H1 (cell line): Measurements from ENCODE around the gene VIPR1. TPM values are rescaled to one million over a fixed set of nuclear protein-coding genes. Genes with fewer than 3 reads are reported as not detected.

Source experiments
- CTCF ChIA-PET: fragments of 300-600 bp; sonication (Branson Sonifier 250); formaldehyde crosslinking; loops from one replicate; lab custom pipeline; 2021; ENCODE audit not compliant: partially characterized antibody; lab: Charles Lee
- POLR2A ChIA-PET: fragments of 300-600 bp; sonication (Branson Sonifier 250); formaldehyde crosslinking; loops from one replicate; lab custom pipeline; 2021; ENCODE audit warnings: inconsistent platforms; ENCODE audit not compliant: partially characterized antibody; lab: Charles Lee
- DNase-seq, 2 experiments: peaks; one replicate each; pipeline versions ENCODE4 v3.0.0 to v3.0.0-alpha.2; 2010 to 2022; ENCODE audit warnings: low spot score in 2 of 2, low read depth in 1 of 2, mixed read lengths in 1 of 2
- FAIRE-seq: peaks from 2 replicates; lab custom pipeline; 2011; peaks lifted over from hg19 to GRCh38; lab: Jason Lieb, UNC
- H2AFZ ChIP-seq: 2 replicates; pipeline ENCODE4 v1.8.1; 2012; ENCODE audit warnings: low read length, inconsistent platforms
- H2AK5ac ChIP-seq: 2 replicates; pipeline ENCODE4 v1.6.1; 2013; ENCODE audit warnings: low read depth, low read length
- H2BK120ac ChIP-seq: replicated peaks from 2 replicates; pipeline ENCODE3; 2013; ENCODE audit warnings: low read depth, low read length, inconsistent platforms
- H2BK12ac ChIP-seq: 2 replicates; pipeline ENCODE4 v1.6.1; 2013; ENCODE audit warnings: low read depth, low read length
- H2BK15ac ChIP-seq: 2 replicates; pipeline ENCODE4 v1.6.1; 2013; ENCODE audit warnings: low read length
- H2BK20ac ChIP-seq: 2 replicates; pipeline ENCODE4 v1.6.1; 2013; ENCODE audit warnings: low read length
- H2BK5ac ChIP-seq: 2 replicates; pipeline ENCODE4 v1.6.1; 2013; ENCODE audit warnings: low read depth, low read length
- H3K14ac ChIP-seq: 2 replicates; pipeline ENCODE4 v1.6.1; 2013; ENCODE audit warnings: inconsistent platforms; ENCODE audit not compliant: insufficient read length
- H3K18ac ChIP-seq: 2 replicates; pipeline ENCODE4 v1.6.1; 2013; ENCODE audit warnings: low read length; ENCODE audit errors: extremely low read depth
- H3K23ac ChIP-seq: 2 replicates; pipeline ENCODE4 v1.6.1; 2013; ENCODE audit warnings: inconsistent platforms; ENCODE audit not compliant: insufficient read length
- H3K23me2 ChIP-seq: 2 replicates; pipeline ENCODE4 v1.6.1; 2013; ENCODE audit warnings: low read depth, low read length
- H3K27ac ChIP-seq: 2 replicates; pipeline ENCODE4 v1.6.1; 2011; ENCODE audit warnings: low read depth, low read length, inconsistent platforms
- H3K27me3 ChIP-seq, 4 experiments: replicated peaks in 1 of 4; 1 replicate in 1 of 4; 2 replicates in 3 of 4; pipeline versions ENCODE4 v1.6.1 to v1.8.1; 2011 to 2013; ENCODE audit warnings: low read length in 3 of 4, mild to moderate bottlenecking in 3 of 4, inconsistent platforms in 2 of 4, mixed read lengths in 2 of 4, moderate library complexity in 1 of 4; ENCODE audit not compliant: control insufficient read depth in 3 of 4, insufficient read depth in 3 of 4; ENCODE audit errors: extremely low read depth in 1 of 4
- H3K36me3 ChIP-seq, 4 experiments: 2 replicates each; pipeline versions ENCODE4 v1.6.1 to v1.8.1; 2011 to 2013; ENCODE audit warnings: mild to moderate bottlenecking in 4 of 4, low read length in 3 of 4, moderate library complexity in 2 of 4, control low read depth in 1 of 4, inconsistent platforms in 1 of 4; ENCODE audit not compliant: insufficient read depth in 4 of 4, control insufficient read depth in 2 of 4
- H3K4ac ChIP-seq: replicated peaks from 2 replicates; pipeline ENCODE3; 2013; ENCODE audit warnings: low read length, low read depth, mixed read lengths, inconsistent platforms; ENCODE audit not compliant: insufficient read length
- H3K4me1 ChIP-seq, 4 experiments: replicated peaks in 1 of 4; 1 replicate in 1 of 4; 2 replicates in 3 of 4; pipeline versions ENCODE4 v1.6.1 to v1.8.1; 2011 to 2013; ENCODE audit warnings: low read length in 3 of 4, inconsistent platforms in 2 of 4, mixed read lengths in 1 of 4; ENCODE audit not compliant: insufficient read depth in 4 of 4, control insufficient read depth in 3 of 4
- H3K4me2 ChIP-seq, 2 experiments: 2 replicates each; pipeline versions ENCODE4 v1.6.1 to v1.8.1; 2011 to 2013; ENCODE audit warnings: low read depth in 2 of 2, low read length in 2 of 2, control low read depth in 1 of 2, inconsistent platforms in 1 of 2, mild to moderate bottlenecking in 1 of 2; ENCODE audit not compliant: insufficient read depth in 1 of 2
- H3K4me3 ChIP-seq, 4 experiments: fragments of 200-600, 300-600 bp in 1 of 4; sonication (generic), shearing (Covaris generic), sonication (Bioruptor Twin) in 1 of 4; 2 replicates each; pipeline versions ENCODE4 v1.5.1 to v1.8.1; 2011 to 2016; ENCODE audit warnings: low read length in 4 of 4, low read depth in 3 of 4, control low read depth in 2 of 4, inconsistent platforms in 2 of 4, mild to moderate bottlenecking in 2 of 4, mixed read lengths in 1 of 4, moderate library complexity in 1 of 4; ENCODE audit not compliant: insufficient read depth in 2 of 4; ENCODE audit errors: extremely low read depth in 1 of 4
- H3K56ac ChIP-seq: replicated peaks from 2 replicates; pipeline ENCODE3; 2013; ENCODE audit warnings: low read depth, mild to moderate bottlenecking, mixed read lengths, low read length, inconsistent platforms; ENCODE audit not compliant: insufficient read length
- H3K79me1 ChIP-seq: 2 replicates; pipeline ENCODE4 v1.6.1; 2013; ENCODE audit warnings: low read depth, low read length, control low read depth
- H3K79me2 ChIP-seq, 2 experiments: 2 replicates each; pipeline versions ENCODE4 v1.6.1 to v1.8.1; 2012 to 2013; ENCODE audit warnings: low read length in 2 of 2, mild to moderate bottlenecking in 2 of 2, inconsistent platforms in 1 of 2; ENCODE audit not compliant: insufficient read depth in 2 of 2, control insufficient read depth in 1 of 2
- H3K9ac ChIP-seq, 4 experiments: replicated peaks in 1 of 4; 1 replicate in 1 of 4; 2 replicates in 3 of 4; pipeline versions ENCODE4 v1.6.1 to v1.8.1; 2011 to 2013; ENCODE audit warnings: low read depth in 3 of 4, low read length in 3 of 4, control low read depth in 2 of 4, mild to moderate bottlenecking in 2 of 4, moderate library complexity in 2 of 4, inconsistent platforms in 1 of 4; ENCODE audit errors: extremely low read depth in 1 of 4
- H3K9me3 ChIP-seq, 2 experiments: 2 replicates each; pipeline versions ENCODE4 v1.6.1 to v1.8.1; 2012 to 2013; ENCODE audit warnings: mild to moderate bottlenecking in 2 of 2, moderate library complexity in 2 of 2, control low read depth in 1 of 2, inconsistent platforms in 1 of 2, low read depth in 1 of 2, low read length in 1 of 2, mixed read lengths in 1 of 2; ENCODE audit not compliant: insufficient read depth in 2 of 2
- H4K20me1 ChIP-seq, 2 experiments: replicated peaks in 1 of 2; 2 replicates each; pipeline versions ENCODE3 to v1.8.1; 2011 to 2013; ENCODE audit warnings: inconsistent platforms in 2 of 2, low read length in 2 of 2, mild to moderate bottlenecking in 1 of 2; ENCODE audit not compliant: insufficient read depth in 2 of 2, control insufficient read depth in 1 of 2
- H4K5ac ChIP-seq: 2 replicates; pipeline ENCODE4 v1.6.1; 2013; ENCODE audit warnings: low read length, low read depth, mixed read lengths, inconsistent platforms; ENCODE audit not compliant: insufficient read length
- H4K8ac ChIP-seq: 2 replicates; pipeline ENCODE4 v1.8.0; 2013; ENCODE audit warnings: mild to moderate bottlenecking, moderate library complexity, low read length, inconsistent platforms; ENCODE audit not compliant: insufficient read depth; ENCODE audit errors: extremely low read depth
- H4K91ac ChIP-seq: replicated peaks from 2 replicates; pipeline ENCODE3; 2013; ENCODE audit warnings: low read length, mixed read lengths, inconsistent platforms; ENCODE audit not compliant: insufficient read length
- BRCA1 ChIP-seq: IDR thresholded peaks from 2 replicates; pipeline ENCODE4 v1.6.1; 2012; ENCODE audit warnings: low read depth, low read length, improper control_type of control experiment
- HDAC6 ChIP-seq: IDR thresholded peaks from one replicate; pipeline ENCODE4 v1.7.1; 2012; ENCODE audit warnings: low read depth, mild to moderate bottlenecking, inconsistent platforms, low read length, moderate library complexity
- MAFK ChIP-seq: IDR thresholded peaks from 2 replicates; pipeline ENCODE4 v1.6.1; 2012; ENCODE audit warnings: low read depth, mild to moderate bottlenecking, improper control_type of control experiment, low read length
- SUZ12 ChIP-seq: fragments of 200-600 bp; sonication (generic); IDR thresholded peaks from 2 replicates; pipeline ENCODE4 v1.6.1; 2012; ENCODE audit warnings: mild to moderate bottlenecking, inconsistent platforms, low read length, moderate library complexity, mixed read lengths
- TAF1 ChIP-seq: IDR thresholded peaks from 2 replicates; pipeline ENCODE4 v1.6.1; 2011; ENCODE audit warnings: mild to moderate bottlenecking, low read depth, low read length
- TAF7 ChIP-seq: optimal IDR thresholded peaks from 2 replicates; pipeline ENCODE3; 2011; ENCODE audit warnings: low read depth, mild to moderate bottlenecking, inconsistent platforms, low read length, moderate library complexity, borderline replicate concordance
- WGBS, 2 experiments: shearing (Covaris generic) in 1 of 2; methylation state at CpG; one replicate each; pipeline versions ENCODE4 v1.1.6 to v1.1.7; 2013 to 2015; ENCODE audit warnings: low lambda C conversion rate in 2 of 2, mixed read lengths in 2 of 2, inconsistent platforms in 1 of 2, low coverage in 1 of 2, missing lambda C conversion rate in 1 of 2; ENCODE audit not compliant: insufficient replicate concordance in 2 of 2, insufficient coverage in 1 of 2, insufficient read length in 1 of 2; ENCODE audit errors: extremely low coverage in 1 of 2, missing lambda C conversion rate in 1 of 2; 5-methylcytosine and 5-hydroxymethylcytosine counted together
- polyA plus RNA-seq, 7 experiments: library from polyadenylated mRNA; depleted of rRNA in 3 of 7; stranded (reverse) in 5 of 7; unstranded in 2 of 7; fragments of >200 nt in 5 of 7; fragments of 200-250 nt in 2 of 7; gene quantifications; 1 replicate in 5 of 7; 2 replicates in 1 of 7; 4 replicates in 1 of 7; pipeline versions ENCODE4 v1.2.1 to v1.2.3, GENCODE V29; 2011 to 2013; ENCODE audit warnings: missing spikeins in 2 of 7, mixed read lengths in 2 of 7
- total RNA-seq: library from RNA; stranded (reverse); fragmentation: NEBNext Ultra II Directional; extraction: Animal tissue kit (Norgen Biotek cat#: 25700); gene quantifications from 2 replicates; pipeline ENCODE4 v1.2.1, GENCODE V29; 2021

VIPR1 gene
- total and polyA plus RNA-seq, 2 of the 8 experiments (the other 6 are each of a cell fraction or from before 2014, with no cell fraction given) = 7.8 to 10.1 TPM

DNA sequence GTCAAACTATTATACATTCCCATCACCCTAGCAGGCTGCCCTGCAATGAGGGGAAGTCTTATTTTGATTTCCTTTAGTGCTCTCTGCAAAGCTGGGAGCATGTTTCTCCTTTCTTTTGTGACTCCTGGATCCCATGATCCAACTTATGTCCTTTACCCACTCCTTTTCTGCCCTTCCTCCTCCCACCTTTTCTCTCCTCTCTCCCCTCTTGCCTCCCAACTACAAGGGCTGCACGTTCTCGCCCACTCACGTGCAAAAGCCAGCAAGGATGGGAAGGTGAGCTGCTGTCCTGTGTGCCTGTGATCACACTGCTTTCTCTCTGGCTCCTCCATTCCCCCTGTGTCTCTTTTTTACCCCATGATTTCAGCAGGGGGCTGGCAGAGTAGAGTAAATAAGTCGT lies 6.1 kb downstream of the VIPR1 start:
- Histone ChIP-seq H2BK12ac (peak overlapping the region; percentile 43), H3K4me3 (no peak overlapping the region), H3K4me1 (peaks cover 0 to 5% (median 0%) of the 10 kb centered on the region in 4 experiments; a peak in 2 of 7 replicates), H3K18ac (no peak overlapping the region), H3K79me1 (no peaks in the 10 kb centered on the region), H3K4me2 (no peak overlapping the region), H2BK5ac (no peak overlapping the region), H3K23me2 (no peaks in the 10 kb centered on the region; the same call in 1 of the 2 replicates), H3K56ac (no peak overlapping the region), H3K27me3 (peaks cover 0 to 2% (median 1%) of the 10 kb centered on the region in 4 experiments; a peak in 1 of 7 replicates), H3K23ac (no peak overlapping the region), H3K27ac (no peak overlapping the region), H3K79me2 (no peaks in the 10 kb centered on the region), H2AK5ac (no peak overlapping the region), H3K9ac (no peak overlapping the region), H2BK20ac (no peak overlapping the region), H2AFZ (no peak overlapping the region), H4K91ac (no peak overlapping the region), H4K20me1 (no peaks in the 10 kb centered on the region), H3K14ac (no peak overlapping the region), H3K36me3 (no peaks in the 10 kb centered on the region; a peak in 1 of 8 replicates), H3K4ac (no peak overlapping the region), H2BK15ac (no peak overlapping the region), H4K8ac (peak overlapping the region; percentile 78; the same call in 1 of the 2 replicates), H4K5ac (no peak overlapping the region), H3K9me3 (no peaks in the 10 kb centered on the region)
- FAIRE-seq (no peak), DNase-seq (no peak)
- CTCF ChIA-PET = interaction anchor here (0.7 to 23.3 kb wide), 7 partner anchors 9 to 331 kb away, joined by 3 to 458 read pairs (median 5); no protein-coding TSS in a partner anchor
- POLR2A ChIA-PET = interaction anchor here (0.9 to 1.5 kb wide), 2 partner anchors 8 to 27 kb away, joined by 3 to 4 read pairs; no protein-coding TSS in a partner anchor
- TF ChIP-seq TAF1 = no peak
- no peak for TF ChIP-seq BRCA1
- TF ChIP-seq TAF7 = no peak
- TF ChIP-seq SUZ12 = no peak
- no peak for TF ChIP-seq MAFK
- TF ChIP-seq HDAC6 = no peak
- TF ChIP-seq, all 59 proteins: peak for 0
- no peak overlapping the region for H2BK120ac ChIP-seq
- 79% methylated on average over 4 of the region's 4 CpGs; no CpG with 5 or more reads in 1 of the 2 experiments for WGBS, 2 experiments
